Measurements from ENCODE around the gene CHKA.

Gene CHKA

DNA sequence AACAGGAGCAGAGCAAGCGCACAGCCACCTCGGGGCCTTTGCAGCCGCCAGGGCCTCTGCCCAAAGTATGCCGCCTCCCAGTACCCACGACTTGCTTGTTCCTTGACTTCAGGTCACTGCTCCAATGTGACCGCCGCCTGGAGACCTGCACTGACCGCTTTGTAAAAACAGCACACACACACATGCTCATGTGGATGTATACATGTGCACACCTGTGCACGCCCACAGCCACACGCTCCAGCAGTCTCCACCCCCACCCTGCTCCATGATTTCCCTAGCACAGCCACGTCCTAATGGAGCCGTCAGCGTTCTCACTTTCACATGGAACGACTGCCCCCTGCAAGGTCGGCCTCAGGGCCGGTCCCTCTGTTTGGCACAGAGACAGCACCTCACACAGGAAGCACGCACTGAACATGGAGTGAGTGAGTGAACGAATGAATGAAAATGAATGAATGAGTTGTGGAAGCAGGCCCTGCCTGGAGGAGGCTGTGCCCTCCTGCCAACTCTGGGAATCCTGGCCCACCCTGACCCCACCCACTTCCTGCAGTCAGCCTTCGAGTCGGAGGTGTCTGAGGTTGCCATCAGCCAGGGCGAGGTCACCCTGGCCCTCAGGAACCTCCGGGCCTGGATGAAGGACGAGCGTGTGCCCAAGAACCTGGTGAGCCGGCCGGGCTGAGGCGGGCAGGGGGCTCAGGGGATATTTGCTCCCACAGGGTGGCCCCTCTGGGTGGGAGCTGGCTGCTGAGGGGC, 103.0 kb downstream of the CHKA start:
- TF ChIP-seq CTCF (IDR thresholded peaks at IDR 0.05; ENCODE audit: borderline replicate concordance, extremely low read depth, low read length, poor library complexity, severe bottlenecking): no peak
- TF ChIP-seq EZH2 (IDR thresholded peaks at IDR 0.05; ENCODE audit: borderline replicate concordance, low read depth, low read length, severe bottlenecking): no peak
- H2AFZ ChIP-seq (ENCODE audit: low read depth, low read length): no peak overlapping the region
- no peaks in the 10 kb centered on the region for H3K79me2 ChIP-seq (ENCODE audit: insufficient read depth, low read length)
- no peaks in the 10 kb centered on the region for H3K27me3 ChIP-seq (ENCODE audit: insufficient read depth, low read length, poor library complexity)
- no peaks in the 10 kb centered on the region for H3K36me3 ChIP-seq (ENCODE audit: insufficient read depth, low read length)
- no peak overlapping the region for H3K4me2 ChIP-seq (ENCODE audit: insufficient read depth, low read length)
- no peak for DNase-seq
- no peaks in the 10 kb centered on the region for H3K9me3 ChIP-seq (ENCODE audit: insufficient read depth, low read length, severe bottlenecking)
- ATAC-seq (ENCODE audit: insufficient read depth, low read depth): no peak
- H3K4me1 ChIP-seq (ENCODE audit: insufficient read depth, low read length): no peaks in the 10 kb centered on the region
- H3K27ac ChIP-seq (ENCODE audit: low read length): no peak overlapping the region
- H3K9ac ChIP-seq (ENCODE audit: low read depth, low read length): no peak overlapping the region
- H4K20me1 ChIP-seq (ENCODE audit: insufficient read depth, low read length): no peaks in the 10 kb centered on the region; the same call in 1 of the 2 replicates
- no peak overlapping the region for H3K4me3 ChIP-seq (ENCODE audit: low read depth in 1 of 2, low read length in 2 of 2)

GRCh38 chr11:68016904-68017817, 104.0 kb downstream of the CHKA start:
- Histone ChIP-seq H3K79me2 (ENCODE audit: insufficient read depth, low read length) (no peaks in the 10 kb centered on the region), H3K27ac (ENCODE audit: low read length) (no peak overlapping the region), H3K9me3 (ENCODE audit: insufficient read depth, low read length, severe bottlenecking) (no peaks in the 10 kb centered on the region), H3K4me3 (ENCODE audit: low read depth in 1 of 2, low read length in 2 of 2) (no peak overlapping the region), H3K4me2 (ENCODE audit: insufficient read depth, low read length) (no peak overlapping the region), H2AFZ (ENCODE audit: low read depth, low read length) (no peak overlapping the region), H3K36me3 (ENCODE audit: insufficient read depth, low read length) (no peaks in the 10 kb centered on the region), H3K4me1 (ENCODE audit: insufficient read depth, low read length) (no peaks in the 10 kb centered on the region), H4K20me1 (ENCODE audit: insufficient read depth, low read length) (no peaks in the 10 kb centered on the region; the same call in 1 of the 2 replicates), H3K9ac (ENCODE audit: low read depth, low read length) (no peak overlapping the region), H3K27me3 (ENCODE audit: insufficient read depth, low read length, poor library complexity) (no peaks in the 10 kb centered on the region)
- no peak for DNase-seq
- no peak for TF ChIP-seq EZH2 (IDR thresholded peaks at IDR 0.05; ENCODE audit: borderline replicate concordance, low read depth, low read length, severe bottlenecking)
- TF ChIP-seq CTCF (IDR thresholded peaks at IDR 0.05; ENCODE audit: borderline replicate concordance, extremely low read depth, low read length, poor library complexity, severe bottlenecking): no peak
- no peak for ATAC-seq (ENCODE audit: insufficient read depth, low read depth)

DNA sequence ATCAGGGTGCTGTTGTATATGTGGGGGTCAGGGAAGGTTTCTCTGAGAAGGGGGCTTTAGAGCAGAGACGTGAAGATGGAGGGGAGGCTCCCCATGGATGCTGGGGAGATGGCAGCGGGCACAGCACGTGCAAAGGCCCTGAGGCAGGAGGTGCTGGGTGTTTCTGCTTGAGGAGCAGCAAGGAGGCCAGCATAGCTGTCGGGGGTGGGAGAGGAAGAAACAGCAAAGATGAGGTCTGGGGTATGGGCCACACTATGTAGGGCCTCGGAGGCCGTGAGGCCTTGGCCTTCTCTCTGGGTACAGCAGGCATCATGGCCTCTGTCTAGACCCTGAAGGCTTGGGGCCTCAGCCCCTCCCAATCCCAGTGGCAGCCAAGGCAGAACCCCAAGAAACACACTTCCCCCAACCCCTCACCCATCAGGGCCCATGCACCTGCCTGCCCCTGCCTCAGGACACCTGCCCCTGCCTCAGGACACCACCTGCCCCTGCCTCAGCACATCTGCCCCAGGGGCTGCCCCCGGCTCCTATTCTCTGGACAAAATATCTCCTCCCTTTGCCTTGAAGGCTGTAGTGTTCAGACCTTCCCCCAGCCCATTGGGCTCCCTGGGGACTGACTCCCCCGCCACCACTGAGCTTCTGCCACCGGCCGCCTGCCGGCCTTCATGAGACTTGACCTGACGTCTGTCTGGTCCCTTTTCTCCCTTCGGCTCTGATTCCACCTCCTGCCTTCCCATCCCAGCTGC, 104.9 kb downstream of the CHKA start:
- H3K79me2 ChIP-seq (ENCODE audit: insufficient read depth, low read length): no peaks in the 10 kb centered on the region
- H3K27me3 ChIP-seq (ENCODE audit: insufficient read depth, low read length, poor library complexity): no peaks in the 10 kb centered on the region
- TF ChIP-seq CTCF (IDR thresholded peaks at IDR 0.05; ENCODE audit: borderline replicate concordance, extremely low read depth, low read length, poor library complexity, severe bottlenecking) (no peak), EZH2 (IDR thresholded peaks at IDR 0.05; ENCODE audit: borderline replicate concordance, low read depth, low read length, severe bottlenecking) (no peak)
- DNase-seq (no peak), ATAC-seq (ENCODE audit: insufficient read depth, low read depth) (no peak)
- no peak overlapping the region for H3K4me2 ChIP-seq (ENCODE audit: insufficient read depth, low read length)
- H2AFZ ChIP-seq (ENCODE audit: low read depth, low read length): no peak overlapping the region
- H3K4me3 ChIP-seq (ENCODE audit: low read depth in 1 of 2, low read length in 2 of 2): no peak overlapping the region
- H4K20me1 ChIP-seq (ENCODE audit: insufficient read depth, low read length): no peaks in the 10 kb centered on the region; the same call in 1 of the 2 replicates
- no peaks in the 10 kb centered on the region for H3K9me3 ChIP-seq (ENCODE audit: insufficient read depth, low read length, severe bottlenecking)
- no peak overlapping the region for H3K9ac ChIP-seq (ENCODE audit: low read depth, low read length)
- no peaks in the 10 kb centered on the region for H3K36me3 ChIP-seq (ENCODE audit: insufficient read depth, low read length)
- H3K4me1 ChIP-seq (ENCODE audit: insufficient read depth, low read length): no peaks in the 10 kb centered on the region
- H3K27ac ChIP-seq (ENCODE audit: low read length): no peak overlapping the region

All from DND-41 (cell line).